HepG2 (cell line): ENCODE results near the gene LBR. TPM values are rescaled to one million over a fixed set of nuclear protein-coding genes. Genes with fewer than 3 reads are reported as not detected.

ENCODE experiments used
- ATAC-seq: fragments of 200-7000 bp; cut with Tn5 transposase; 3 replicates; pipeline ENCODE4 v1.9.1; 2020; ENCODE audit warnings: mild to moderate bottlenecking, moderate library complexity
- BruUV-seq: library from RNA; stranded (reverse); fragments of 400-500 nt; replicated peaks from 2 replicates; lab custom pipeline; 2021; lab: Mats Ljungman, UMichigan
- CTCF ChIA-PET: fragments of 300-600 bp; formaldehyde crosslinking; extraction: SDS; loops from one replicate; lab custom pipeline; 2021; ENCODE audit warnings: low total read pairs, inconsistent platforms, low intra/inter-chr PET ratio; lab: Yijun Ruan, JAX
- POLR2A ChIA-PET: fragments of 350-600 bp; sonication (Branson Sonifier 250); formaldehyde crosslinking; loops from one replicate; lab custom pipeline; 2020; ENCODE audit warnings: antibody characterized with exemption, inconsistent platforms; lab: Yijun Ruan, JAX
- DNase-seq: peaks from one replicate; pipeline ENCODE4 v3.0.0-alpha.2; 2015; ENCODE audit warnings: low spot score
- FAIRE-seq: peaks from 3 replicates; lab custom pipeline; 2011; peaks lifted over from hg19 to GRCh38; lab: Jason Lieb, UNC
- H2AFZ ChIP-seq: one replicate; pipeline ENCODE4 v1.6.1; 2011; ENCODE audit warnings: low read length, inconsistent platforms
- H3K27ac ChIP-seq: fragments of 300-600 bp; 3 replicates; pipeline ENCODE4 v1.8.0; 2011; ENCODE audit warnings: mixed run types, mild to moderate bottlenecking, mixed read lengths, low read length, inconsistent platforms; ENCODE audit not compliant: insufficient read depth; ENCODE audit errors: extremely low read length
- H3K27me3 ChIP-seq, 2 experiments: fragments of 200-600 bp in 1 of 2; 2 replicates in 1 of 2; 3 replicates in 1 of 2; pipeline versions ENCODE4 v1.6.0 to v1.8.0; 2011; ENCODE audit warnings: low read length in 2 of 2, mild to moderate bottlenecking in 2 of 2, moderate library complexity in 2 of 2, inconsistent platforms in 1 of 2; ENCODE audit not compliant: insufficient read depth in 2 of 2, control insufficient read depth in 1 of 2
- H3K36me3 ChIP-seq, 2 experiments: fragments of 200-600 bp in 1 of 2; replicated peaks in 1 of 2; 2 replicates in 1 of 2; 3 replicates in 1 of 2; pipeline versions ENCODE4 v1.5.1 to v1.8.0; 2011; ENCODE audit warnings: low read length in 2 of 2, inconsistent platforms in 1 of 2; ENCODE audit not compliant: insufficient read depth in 2 of 2, control insufficient read depth in 1 of 2
- H3K4me1 ChIP-seq: 2 replicates; pipeline ENCODE4 v1.5.1; 2012; ENCODE audit warnings: low read length, inconsistent platforms; ENCODE audit not compliant: insufficient read depth
- H3K4me2 ChIP-seq: 2 replicates; pipeline ENCODE4 v1.6.0; 2011; ENCODE audit warnings: low read depth, low read length, inconsistent platforms
- H3K4me3 ChIP-seq, 3 experiments: fragments of 200-600 bp in 1 of 3; sonication (generic), shearing (Covaris generic) in 1 of 3; replicated peaks in 1 of 3; 2 replicates each; pipeline ENCODE4 v1.5.1; 2011 to 2016; ENCODE audit warnings: low read length in 3 of 3, inconsistent platforms in 2 of 3, low read depth in 2 of 3, mild to moderate bottlenecking in 2 of 3, control low read depth in 1 of 3, mixed read lengths in 1 of 3; ENCODE audit not compliant: insufficient read depth in 1 of 3
- H3K79me2 ChIP-seq: one replicate; pipeline ENCODE4 v1.6.1; 2011; ENCODE audit warnings: low read length, inconsistent platforms; ENCODE audit not compliant: insufficient read depth
- H3K9ac ChIP-seq: 2 replicates; pipeline ENCODE4 v1.6.0; 2011; ENCODE audit warnings: mild to moderate bottlenecking, low read depth, low read length, inconsistent platforms; ENCODE audit not compliant: insufficient read depth
- H3K9me3 ChIP-seq: 2 replicates; pipeline ENCODE4 v1.5.1; 2012; ENCODE audit warnings: mild to moderate bottlenecking, low read length
- H4K20me1 ChIP-seq: 2 replicates; pipeline ENCODE4 v1.6.0; 2011; ENCODE audit warnings: inconsistent platforms, mild to moderate bottlenecking, low read length, moderate library complexity; ENCODE audit not compliant: insufficient read depth
- HNRNPL ChIP-seq: fragments of 200-400 bp; formaldehyde crosslinking; IDR thresholded peaks from 2 replicates; pipeline ENCODE4 v1.6.1; 2017; ENCODE audit warnings: mild to moderate bottlenecking, low read depth, low read length
- KLF13 ChIP-seq: sonication (generic); formaldehyde crosslinking; IDR thresholded peaks from 2 replicates; pipeline ENCODE4 v1.4.0; 2020; ENCODE audit warnings: mild to moderate bottlenecking, missing genetic modification reagents
- ZMYM3 ChIP-seq: sonication (generic); formaldehyde crosslinking; IDR thresholded peaks from 2 replicates; pipeline ENCODE4 v1.5.1; 2020; ENCODE audit warnings: mild to moderate bottlenecking, missing genetic modification reagents
- WGBS: methylation state at CpG from one replicate; pipeline ENCODE4 v1.1.6; 2017; ENCODE audit warnings: low lambda C conversion rate; 5-methylcytosine and 5-hydroxymethylcytosine counted together
- in situ Hi-C: cut with HindIII; loops from 2 replicates; pipeline ENCODE4 v1.10.0; 2017; ENCODE audit warnings: low pct_unique_long_range_greater_than_20kb; ENCODE audit not compliant: extremely low pct_ligation_motif_present
- intact Hi-C: fragments of 100-400 bp; cut with micrococcal nuclease; formaldehyde crosslinking; loops from one replicate; pipeline ENCODE4 v1.10.0; 2022; ENCODE audit not compliant: unreplicated experiment
- polyA plus RNA-seq, 8 experiments: library from polyadenylated mRNA; depleted of rRNA in 3 of 8; stranded (reverse) in 7 of 8; unstranded in 1 of 8; fragments of >200 nt; fragmentation: Illumina TruSeq in 4 of 8; extraction: Trizol in 4 of 8; gene quantifications; 2 replicates each; pipeline versions ENCODE4 v1.2.1 to v1.2.3, GENCODE V29; 2011 to 2016; ENCODE audit warnings: low read depth in 4 of 8, missing spikeins in 1 of 8, mixed read lengths in 1 of 8; ENCODE audit not compliant: insufficient read depth in 1 of 8
- total RNA-seq, 5 experiments: library from RNA; depleted of rRNA; stranded (reverse); fragments of >200 nt; fragmentation: Illumina TruSeq; extraction: Trizol; gene quantifications; 2 replicates each; pipeline ENCODE4 v1.2.3, GENCODE V29; 2016; ENCODE audit warnings: low read depth in 1 of 5
- TF ChIP-seq, protein P1 (sequence below): sonication (generic); formaldehyde crosslinking; IDR thresholded peaks from 2 replicates; pipeline ENCODE4 v1.4.0; 2020; ENCODE audit warnings: missing genetic modification reagents
- TF ChIP-seq, protein P2 (sequence below): sonication (generic); formaldehyde crosslinking; IDR thresholded peaks from 2 replicates; pipeline ENCODE4 v1.5.0; 2020; ENCODE audit warnings: mild to moderate bottlenecking, missing genetic modification reagents, moderate library complexity

LBR gene
- total and polyA plus RNA-seq, 2 of the 13 experiments (the other 11 are each of a cell fraction or from before 2014, with no cell fraction given), result 38.9 to 76.7 TPM

DNA sequence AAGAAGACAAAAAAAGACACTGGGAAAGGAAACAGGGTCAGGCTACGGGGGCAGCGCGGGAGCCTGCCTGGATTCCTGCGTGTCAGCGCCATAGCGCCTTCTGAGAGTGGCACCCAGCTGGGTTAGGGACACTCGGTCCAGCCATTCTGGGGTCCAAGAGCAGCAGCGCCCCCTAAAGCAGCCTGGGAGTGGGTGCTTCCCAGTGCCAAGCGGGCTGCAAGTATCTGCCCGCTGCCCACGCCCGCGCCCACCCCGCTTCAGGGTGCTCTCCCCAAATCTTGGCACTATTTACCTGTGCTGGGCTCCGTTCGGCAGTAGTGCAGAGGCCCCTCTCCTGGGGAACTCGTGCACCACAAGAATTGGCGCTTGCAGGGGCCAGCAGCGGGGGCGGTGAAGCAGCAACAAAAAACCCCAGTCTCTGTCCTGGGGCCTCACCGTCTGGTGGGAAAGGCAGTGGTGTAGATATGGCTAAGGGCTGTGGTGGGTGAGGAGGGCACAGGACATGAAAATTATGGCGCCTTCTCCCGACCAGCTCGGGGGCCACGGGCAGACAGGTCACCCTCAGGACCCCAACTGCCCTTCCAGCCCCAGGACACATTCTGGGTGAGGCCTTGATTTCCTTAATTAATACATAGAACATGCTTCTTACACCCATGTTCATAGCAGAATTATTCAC is 24.1 kb upstream of the LBR start:
- in situ Hi-C loops (no loop called here), intact Hi-C loops (no loop called here)
- Histone ChIP-seq H3K9me3 (no peaks in the 10 kb centered on the region), H3K27me3 (no peaks in the 10 kb centered on the region; a peak in 1 of 5 replicates), H3K4me1 (peaks cover 77% of the 10 kb centered on the region), H3K79me2 (no peaks in the 10 kb centered on the region), H3K36me3 (no peaks in the 10 kb centered on the region), H2AFZ (no peak overlapping the region), H3K4me2 (no peak overlapping the region), H3K4me3 (no peak overlapping the region), H3K9ac (no peak overlapping the region), H3K27ac (no peak overlapping the region), H4K20me1 (no peaks in the 10 kb centered on the region)
- TF ChIP-seq KLF13 (CRISPR knock-in tag), result no peak
- TF ChIP-seq HNRNPL, result peak; percentile 90
- TF ChIP-seq ZMYM3 (CRISPR knock-in tag), result no peak
- TF ChIP-seq, protein P1, sequence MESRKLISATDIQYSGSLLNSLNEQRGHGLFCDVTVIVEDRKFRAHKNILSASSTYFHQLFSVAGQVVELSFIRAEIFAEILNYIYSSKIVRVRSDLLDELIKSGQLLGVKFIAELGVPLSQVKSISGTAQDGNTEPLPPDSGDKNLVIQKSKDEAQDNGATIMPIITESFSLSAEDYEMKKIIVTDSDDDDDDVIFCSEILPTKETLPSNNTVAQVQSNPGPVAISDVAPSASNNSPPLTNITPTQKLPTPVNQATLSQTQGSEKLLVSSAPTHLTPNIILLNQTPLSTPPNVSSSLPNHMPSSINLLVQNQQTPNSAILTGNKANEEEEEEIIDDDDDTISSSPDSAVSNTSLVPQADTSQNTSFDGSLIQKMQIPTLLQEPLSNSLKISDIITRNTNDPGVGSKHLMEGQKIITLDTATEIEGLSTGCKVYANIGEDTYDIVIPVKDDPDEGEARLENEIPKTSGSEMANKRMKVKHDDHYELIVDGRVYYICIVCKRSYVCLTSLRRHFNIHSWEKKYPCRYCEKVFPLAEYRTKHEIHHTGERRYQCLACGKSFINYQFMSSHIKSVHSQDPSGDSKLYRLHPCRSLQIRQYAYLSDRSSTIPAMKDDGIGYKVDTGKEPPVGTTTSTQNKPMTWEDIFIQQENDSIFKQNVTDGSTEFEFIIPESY, result peak; percentile 84
- TF ChIP-seq, protein P2, sequence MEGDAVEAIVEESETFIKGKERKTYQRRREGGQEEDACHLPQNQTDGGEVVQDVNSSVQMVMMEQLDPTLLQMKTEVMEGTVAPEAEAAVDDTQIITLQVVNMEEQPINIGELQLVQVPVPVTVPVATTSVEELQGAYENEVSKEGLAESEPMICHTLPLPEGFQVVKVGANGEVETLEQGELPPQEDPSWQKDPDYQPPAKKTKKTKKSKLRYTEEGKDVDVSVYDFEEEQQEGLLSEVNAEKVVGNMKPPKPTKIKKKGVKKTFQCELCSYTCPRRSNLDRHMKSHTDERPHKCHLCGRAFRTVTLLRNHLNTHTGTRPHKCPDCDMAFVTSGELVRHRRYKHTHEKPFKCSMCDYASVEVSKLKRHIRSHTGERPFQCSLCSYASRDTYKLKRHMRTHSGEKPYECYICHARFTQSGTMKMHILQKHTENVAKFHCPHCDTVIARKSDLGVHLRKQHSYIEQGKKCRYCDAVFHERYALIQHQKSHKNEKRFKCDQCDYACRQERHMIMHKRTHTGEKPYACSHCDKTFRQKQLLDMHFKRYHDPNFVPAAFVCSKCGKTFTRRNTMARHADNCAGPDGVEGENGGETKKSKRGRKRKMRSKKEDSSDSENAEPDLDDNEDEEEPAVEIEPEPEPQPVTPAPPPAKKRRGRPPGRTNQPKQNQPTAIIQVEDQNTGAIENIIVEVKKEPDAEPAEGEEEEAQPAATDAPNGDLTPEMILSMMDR, result peak; percentile 20; the same call in 1 of the 2 replicates
- no peak for FAIRE-seq
- BruUV-seq, result no TSS peak
- CTCF ChIA-PET, result no interaction called here
- no peak for ATAC-seq
- POLR2A ChIA-PET, result interaction anchor here (2.0 kb wide), 1 partner anchor 11 kb away, joined by 4 read pairs; no protein-coding TSS in a partner anchor
- WGBS, result 70% methylated on average over 24 of the region's 25 CpGs
- no peak for DNase-seq
